ENCODE results near the gene ZNF543. TPM values are rescaled to one million over a fixed set of nuclear protein-coding genes. Genes with fewer than 3 reads are reported as not detected.

ZNF543 gene
- total and polyA plus RNA-seq, 2 experiments from 2014 or later = 2.6 to 6.7 TPM

- Histone ChIP-seq H3K27me3 (no peaks in the 10 kb centered on the region), H3K9me2 (replicated peaks; ENCODE audit: insufficient read depth) (no peaks in the 10 kb centered on the region), H3K4me3 (peak overlapping the region; percentile 76), H3K4me2 (peak overlapping the region; percentile 94), H3K36me3 (replicated peaks; ENCODE audit: insufficient read depth, low read depth) (peaks cover 12% of the 10 kb centered on the region), H4K20me1 (ENCODE audit: insufficient read depth, poor library complexity, severe bottlenecking) (peaks cover 35% of the 10 kb centered on the region), H3K27ac (peak overlapping the region; percentile 99), H3K9me3 (ENCODE audit: low read depth) (no peaks in the 10 kb centered on the region), H3K4me1 (ENCODE audit: insufficient read depth) (peaks cover 33% of the 10 kb centered on the region), H2AFZ (no peak overlapping the region), H3K79me2 (peaks cover 67% of the 10 kb centered on the region)
- no peak for TF ChIP-seq EZH2 (IDR thresholded peaks at IDR 0.05; ENCODE audit: borderline replicate concordance)
- no peak for TF ChIP-seq EZH2phosphoT487 (IDR thresholded peaks at IDR 0.05; ENCODE audit: low read depth, severe bottlenecking, unreplicated experiment)
- TF ChIP-seq, protein P1, sequence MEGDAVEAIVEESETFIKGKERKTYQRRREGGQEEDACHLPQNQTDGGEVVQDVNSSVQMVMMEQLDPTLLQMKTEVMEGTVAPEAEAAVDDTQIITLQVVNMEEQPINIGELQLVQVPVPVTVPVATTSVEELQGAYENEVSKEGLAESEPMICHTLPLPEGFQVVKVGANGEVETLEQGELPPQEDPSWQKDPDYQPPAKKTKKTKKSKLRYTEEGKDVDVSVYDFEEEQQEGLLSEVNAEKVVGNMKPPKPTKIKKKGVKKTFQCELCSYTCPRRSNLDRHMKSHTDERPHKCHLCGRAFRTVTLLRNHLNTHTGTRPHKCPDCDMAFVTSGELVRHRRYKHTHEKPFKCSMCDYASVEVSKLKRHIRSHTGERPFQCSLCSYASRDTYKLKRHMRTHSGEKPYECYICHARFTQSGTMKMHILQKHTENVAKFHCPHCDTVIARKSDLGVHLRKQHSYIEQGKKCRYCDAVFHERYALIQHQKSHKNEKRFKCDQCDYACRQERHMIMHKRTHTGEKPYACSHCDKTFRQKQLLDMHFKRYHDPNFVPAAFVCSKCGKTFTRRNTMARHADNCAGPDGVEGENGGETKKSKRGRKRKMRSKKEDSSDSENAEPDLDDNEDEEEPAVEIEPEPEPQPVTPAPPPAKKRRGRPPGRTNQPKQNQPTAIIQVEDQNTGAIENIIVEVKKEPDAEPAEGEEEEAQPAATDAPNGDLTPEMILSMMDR (IDR thresholded peaks at IDR 0.05; ENCODE audit: poor library complexity) = no peak
- WGBS (ENCODE audit: low lambda C conversion rate, missing lambda C conversion rate) = 9% methylated on average over 6 of the region's 6 CpGs
- DNase-seq (ENCODE audit: low spot score) = peak; percentile 37
Measured at GRCh38 chr19:57280962-57281400, 39.3 kb upstream of the ZNF543 start.

- H3K4me2 ChIP-seq = peak overlapping the region; percentile 94
- no peaks in the 10 kb centered on the region for H3K9me3 ChIP-seq (ENCODE audit: low read depth)
- peaks cover 78% of the 10 kb centered on the region for H3K79me2 ChIP-seq
- no peak for TF ChIP-seq EZH2 (IDR thresholded peaks at IDR 0.05; ENCODE audit: borderline replicate concordance)
- TF ChIP-seq EZH2phosphoT487 (IDR thresholded peaks at IDR 0.05; ENCODE audit: low read depth, severe bottlenecking, unreplicated experiment) = no peak
- TF ChIP-seq, protein P1 (IDR thresholded peaks at IDR 0.05; ENCODE audit: poor library complexity) = no peak
- DNase-seq (ENCODE audit: low spot score) = peak; percentile 52
- peaks cover 33% of the 10 kb centered on the region for H3K4me1 ChIP-seq (ENCODE audit: insufficient read depth)
- H2AFZ ChIP-seq = no peak overlapping the region
- H4K20me1 ChIP-seq (ENCODE audit: insufficient read depth, poor library complexity, severe bottlenecking) = peaks cover 40% of the 10 kb centered on the region
- H3K27ac ChIP-seq = peak overlapping the region; percentile 99
- no peaks in the 10 kb centered on the region for H3K27me3 ChIP-seq
- no peak overlapping the region for H3K4me3 ChIP-seq
- peaks cover 12% of the 10 kb centered on the region for H3K36me3 ChIP-seq (replicated peaks; ENCODE audit: insufficient read depth, low read depth)
- no peaks in the 10 kb centered on the region for H3K9me2 ChIP-seq (replicated peaks; ENCODE audit: insufficient read depth)
- 96% methylated on average over 5 of the region's 5 CpGs for WGBS (ENCODE audit: low lambda C conversion rate, missing lambda C conversion rate)
Measured at GRCh38 chr19:57282011-57282643, 38.1 kb upstream of the ZNF543 start.

DNA sequence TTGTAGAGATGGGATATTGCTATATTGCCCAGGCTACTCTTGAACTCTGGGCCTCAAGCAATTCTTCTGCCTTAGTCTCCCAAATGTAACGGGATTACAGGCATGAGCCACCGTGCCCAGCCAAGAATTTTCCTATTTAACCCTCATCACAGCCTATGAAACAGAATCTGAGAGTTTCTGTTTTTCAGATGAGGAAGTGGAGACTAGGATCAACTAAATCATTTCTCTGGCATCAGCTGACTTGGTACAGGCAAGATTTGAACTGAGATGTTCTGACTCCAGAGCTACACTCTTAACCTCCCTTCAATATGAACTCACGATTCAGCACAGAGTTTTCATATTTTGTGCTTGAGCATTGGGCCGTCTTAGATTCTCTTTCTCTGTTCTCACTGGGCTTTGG is 31.9 kb upstream of the ZNF543 start:
- Histone ChIP-seq H2AFZ (no peak overlapping the region), H3K79me2 (peaks cover 100% of the 10 kb centered on the region), H3K27me3 (no peaks in the 10 kb centered on the region), H3K9me3 (ENCODE audit: low read depth) (peaks cover 15% of the 10 kb centered on the region), H3K36me3 (replicated peaks; ENCODE audit: insufficient read depth, low read depth) (peaks cover 30% of the 10 kb centered on the region), H4K20me1 (ENCODE audit: insufficient read depth, poor library complexity, severe bottlenecking) (peaks cover 39% of the 10 kb centered on the region), H3K4me1 (ENCODE audit: insufficient read depth) (peaks cover 9% of the 10 kb centered on the region), H3K4me2 (no peak overlapping the region), H3K4me3 (no peak overlapping the region), H3K27ac (no peak overlapping the region), H3K9me2 (replicated peaks; ENCODE audit: insufficient read depth) (no peaks in the 10 kb centered on the region)
- TF ChIP-seq EZH2phosphoT487 (IDR thresholded peaks at IDR 0.05; ENCODE audit: low read depth, severe bottlenecking, unreplicated experiment) (no peak), EZH2 (IDR thresholded peaks at IDR 0.05; ENCODE audit: borderline replicate concordance) (no peak)
- TF ChIP-seq, protein P1 (IDR thresholded peaks at IDR 0.05; ENCODE audit: poor library complexity) = no peak
- no peak for DNase-seq (ENCODE audit: low spot score)
- WGBS (ENCODE audit: low lambda C conversion rate, missing lambda C conversion rate) = 96% methylated on average over 4 of the region's 4 CpGs

All from hepatocyte (in vitro differentiated cells).